ENCODE measurements around the gene GPD1L.

The GPD1L gene

DNA sequence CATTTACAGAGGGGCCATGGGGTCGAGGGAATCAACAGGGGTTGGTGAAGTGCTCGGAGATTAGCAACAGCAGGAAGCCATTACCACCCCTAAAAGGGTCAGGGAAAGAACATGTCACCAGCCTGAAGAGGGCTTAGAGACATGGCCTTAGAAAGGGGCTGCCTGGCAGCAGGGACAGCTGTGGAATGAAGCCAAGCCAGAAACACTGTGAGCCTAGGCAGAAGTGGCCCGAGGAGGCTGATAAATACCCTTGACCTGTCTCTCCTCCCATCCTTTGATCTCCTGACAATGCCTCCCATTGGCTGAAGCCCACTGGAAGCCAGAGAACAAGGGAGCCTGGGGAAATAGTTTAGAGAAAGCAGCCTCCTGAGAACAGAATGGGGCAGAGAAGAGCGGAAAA, 31.4 kb downstream of the GPD1L start:
- no peak for DNase-seq (ENCODE audit: low spot score)

DNA sequence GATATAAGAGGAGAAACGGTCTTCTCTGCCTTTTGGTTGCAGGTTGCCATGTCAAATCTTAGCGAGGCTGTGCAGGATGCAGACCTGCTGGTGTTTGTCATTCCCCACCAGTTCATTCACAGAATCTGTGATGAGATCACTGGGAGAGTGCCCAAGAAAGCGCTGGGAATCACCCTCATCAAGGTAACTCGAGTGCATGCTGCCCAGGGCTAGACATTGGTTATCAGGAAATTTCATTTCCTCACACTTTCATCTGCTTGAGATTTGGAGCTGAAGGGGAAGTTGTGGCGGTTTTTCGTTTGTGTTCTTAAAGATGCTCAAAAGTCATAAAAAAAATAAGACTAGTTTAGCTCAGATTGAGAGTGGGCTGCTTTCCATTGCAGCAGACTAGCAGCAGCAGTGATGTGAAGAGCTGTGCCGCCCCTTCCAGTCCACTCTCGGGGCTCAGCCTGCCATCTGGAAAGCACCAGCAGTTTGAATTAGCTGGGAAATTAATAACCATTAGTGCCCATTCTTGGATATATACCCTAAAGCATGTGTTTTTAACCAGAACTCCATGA, 32.2 kb downstream of the GPD1L start:
- no peak for DNase-seq (ENCODE audit: low spot score)

DNA sequence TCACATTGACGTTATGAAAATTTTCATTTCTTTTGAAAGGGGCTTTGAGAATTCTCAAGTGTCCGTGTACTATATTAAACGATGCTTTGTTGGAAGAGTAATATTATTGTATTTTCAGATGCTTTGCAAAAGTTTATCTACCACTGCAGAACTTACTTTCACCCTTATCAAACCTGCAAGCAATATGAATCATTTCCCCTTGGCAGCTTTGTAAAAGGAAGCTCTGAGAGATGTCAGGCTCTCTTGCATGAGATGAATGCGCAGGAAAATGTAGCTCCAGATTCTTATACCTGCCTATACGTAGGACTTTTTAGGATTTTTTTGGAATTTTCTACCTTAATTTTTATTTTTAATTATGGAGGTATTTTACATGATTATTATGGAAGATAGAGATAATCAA, 34.5 kb downstream of the GPD1L start:
- DNase-seq (ENCODE audit: low spot score) = no peak

DNA sequence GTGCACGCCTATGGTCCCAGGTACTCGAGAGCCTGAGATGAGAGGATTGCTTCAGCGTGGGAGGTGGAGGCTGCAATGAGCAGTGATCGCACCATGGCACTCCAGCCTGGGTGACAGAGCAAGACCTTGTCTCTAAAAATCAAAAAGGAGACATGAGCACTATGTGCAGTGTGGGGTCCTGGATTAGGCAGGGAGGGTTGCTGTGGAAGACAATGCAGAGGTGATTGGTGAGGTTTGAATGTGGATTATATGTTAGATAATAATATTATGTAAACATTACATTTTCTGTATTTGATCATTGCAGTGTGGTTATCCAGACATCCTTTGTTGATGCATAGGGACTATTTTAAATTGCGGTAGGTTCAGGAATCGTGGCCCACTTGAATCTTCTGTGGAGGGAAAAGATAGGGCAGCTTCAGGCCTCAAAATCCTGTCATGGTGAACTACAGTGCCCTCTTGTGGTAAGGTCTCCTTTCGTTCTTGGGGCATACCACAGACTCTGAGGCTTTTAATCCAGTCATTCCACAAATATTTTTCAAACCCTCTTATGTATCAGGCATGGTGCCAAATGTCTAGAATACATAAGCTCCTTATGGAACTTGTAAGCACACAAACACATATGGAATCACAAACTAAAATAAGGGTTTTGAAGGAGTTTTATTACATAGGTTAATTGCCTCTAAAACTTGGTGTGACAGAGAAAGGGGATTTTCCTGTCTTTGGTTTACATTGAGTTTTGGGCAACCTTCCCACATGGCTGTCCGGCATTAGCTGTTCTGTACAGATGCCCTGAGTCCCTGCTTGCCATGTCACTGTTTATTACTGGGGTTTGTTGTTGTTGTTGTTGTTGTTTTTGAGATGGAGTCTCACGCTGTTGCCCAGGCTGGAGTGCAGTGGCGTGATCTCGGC, 37.7 kb downstream of the GPD1L start:
- DNase-seq (ENCODE audit: low spot score) = peak; percentile 54

DNA sequence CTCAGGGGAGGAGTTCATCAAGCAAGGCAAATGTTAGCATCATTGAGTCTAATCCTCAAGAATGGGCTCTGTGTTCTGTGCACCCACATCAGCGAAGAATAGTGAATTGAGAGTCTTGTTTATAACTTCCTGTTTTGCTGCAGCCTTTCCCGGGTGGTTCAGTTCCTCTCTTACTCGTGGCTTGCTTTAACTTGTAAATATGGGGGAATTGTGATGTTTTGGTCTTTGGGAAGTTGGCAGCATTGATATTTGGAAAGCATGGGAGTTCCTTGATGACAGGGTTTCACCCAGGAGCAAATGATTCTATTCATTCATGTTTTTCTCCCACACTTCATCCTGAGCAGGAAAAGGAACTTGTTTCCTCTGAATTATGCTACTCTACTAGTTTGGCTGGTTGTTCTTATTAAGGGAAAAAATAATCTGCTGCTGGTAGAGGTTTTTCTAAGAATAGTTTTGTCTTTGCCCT, 40.4 kb downstream of the GPD1L start:
- no peak for DNase-seq (ENCODE audit: low spot score)

DNA sequence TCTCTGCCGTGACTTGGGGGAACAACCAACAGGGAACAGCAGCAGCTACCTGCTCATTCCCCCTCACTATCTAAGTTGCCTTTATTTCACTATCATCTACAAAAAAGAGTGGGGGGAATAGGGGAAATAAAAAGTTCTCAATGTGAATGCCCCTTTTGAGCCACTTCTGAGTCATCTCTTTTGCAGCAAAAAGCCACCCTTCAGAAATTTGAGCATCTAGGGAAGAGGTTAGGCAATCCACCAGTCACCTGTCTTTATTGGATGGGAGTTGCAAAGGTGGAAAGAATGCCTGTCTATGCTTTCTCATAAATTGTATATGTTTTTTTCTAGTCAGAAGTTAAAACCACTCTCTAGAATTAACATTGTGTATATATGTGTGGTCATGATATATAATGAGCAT, 41.1 kb downstream of the GPD1L start:
- no peak for DNase-seq (ENCODE audit: low spot score)

DNA sequence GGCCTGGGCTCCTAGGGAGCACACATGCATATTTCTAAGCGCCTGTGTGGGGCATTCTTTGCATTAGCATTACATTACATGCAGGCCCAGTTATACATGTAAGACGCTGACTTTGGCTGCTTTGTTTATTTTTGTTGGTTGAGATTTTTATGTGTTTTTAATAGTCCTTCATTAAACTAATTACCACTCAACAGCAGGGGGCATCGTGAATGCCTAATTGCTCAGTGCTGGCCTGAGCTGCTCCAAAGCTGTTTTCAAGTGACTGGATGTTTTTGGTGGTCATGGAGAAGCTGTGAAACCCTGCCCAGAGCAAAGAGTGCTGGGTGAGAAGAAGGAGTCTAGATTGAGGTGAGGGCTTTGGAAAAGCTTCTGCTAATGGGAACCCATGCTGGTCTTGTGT, 41.5 kb downstream of the GPD1L start:
- no peak for DNase-seq (ENCODE audit: low spot score)

DNA sequence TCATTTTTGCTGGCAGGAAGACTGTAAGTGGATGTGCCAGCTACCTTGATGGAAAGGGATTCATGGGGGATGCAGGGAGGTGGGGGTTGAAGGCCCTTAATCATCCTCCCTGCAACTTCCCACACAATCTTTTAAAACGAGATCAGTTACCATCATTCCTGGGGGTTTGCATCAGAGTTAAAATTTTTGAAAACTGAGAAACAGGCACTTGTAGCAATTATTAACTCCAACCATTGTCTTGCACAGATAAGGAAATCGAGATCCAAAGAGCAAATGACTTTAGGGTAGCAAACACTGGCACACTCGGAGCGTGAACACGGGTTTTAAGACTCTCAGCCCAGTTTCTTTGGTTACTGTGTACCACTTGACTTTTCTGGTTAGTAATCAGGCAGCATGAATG, 41.9 kb downstream of the GPD1L start:
- DNase-seq (ENCODE audit: low spot score) = no peak

DNA sequence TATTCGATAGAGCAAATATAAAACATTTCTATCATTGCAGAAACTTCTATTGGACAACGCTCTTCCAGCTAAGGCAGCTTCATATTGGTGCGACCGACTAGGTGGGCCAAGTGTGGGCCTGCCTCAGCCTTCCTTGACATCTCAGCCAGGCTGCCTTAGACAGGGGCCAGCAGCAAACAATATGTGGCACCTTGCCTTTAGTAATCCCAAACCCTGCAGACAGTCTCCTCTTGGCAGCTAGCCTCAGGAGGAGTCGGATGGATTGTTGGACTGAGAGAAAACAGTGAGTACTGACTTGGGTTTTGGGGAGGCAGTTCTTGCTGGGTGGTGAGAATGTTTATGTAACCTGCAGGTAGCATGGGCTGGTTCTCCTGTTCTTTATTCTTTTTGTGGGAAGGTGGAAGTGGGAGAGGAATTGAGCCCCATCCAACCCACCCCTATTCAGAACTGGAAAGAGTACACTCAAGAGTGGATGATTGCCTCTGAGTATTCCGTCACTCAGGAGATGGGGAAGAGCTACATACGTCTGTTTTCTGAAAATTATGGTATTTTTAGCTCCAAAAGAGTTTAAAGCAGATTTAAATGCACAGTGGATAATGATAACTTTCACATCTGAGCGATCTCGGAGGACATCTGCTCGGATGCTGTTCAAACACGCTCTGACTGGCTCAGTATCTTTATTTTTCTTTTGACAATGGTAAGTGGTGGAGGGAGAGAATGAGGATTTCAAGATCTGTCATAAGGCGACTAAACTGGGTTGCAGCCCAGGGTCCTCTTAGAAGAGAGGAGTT, 47.2 kb downstream of the GPD1L start:
- no peak for DNase-seq (ENCODE audit: low spot score)

DNA sequence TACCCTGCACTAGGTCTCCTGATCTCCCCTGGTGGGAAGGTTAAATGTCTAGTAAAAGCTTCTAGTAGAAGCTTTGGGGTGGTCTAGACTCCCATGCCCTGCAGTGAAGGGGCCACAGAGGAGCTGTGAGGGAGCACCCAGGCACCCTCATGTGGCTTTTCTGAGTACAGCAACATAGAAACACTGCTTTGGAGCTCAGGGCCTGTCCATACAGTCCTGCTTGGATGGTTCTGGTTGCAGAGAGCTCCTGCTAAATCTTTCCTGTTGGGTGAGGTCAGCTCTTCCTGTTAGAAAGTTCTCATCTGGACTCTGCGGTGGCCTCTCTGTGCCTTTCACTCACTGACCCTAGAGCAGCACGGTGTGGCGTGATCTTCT, 47.8 kb downstream of the GPD1L start:
- DNase-seq (ENCODE audit: low spot score) = peak; percentile 53

DNA sequence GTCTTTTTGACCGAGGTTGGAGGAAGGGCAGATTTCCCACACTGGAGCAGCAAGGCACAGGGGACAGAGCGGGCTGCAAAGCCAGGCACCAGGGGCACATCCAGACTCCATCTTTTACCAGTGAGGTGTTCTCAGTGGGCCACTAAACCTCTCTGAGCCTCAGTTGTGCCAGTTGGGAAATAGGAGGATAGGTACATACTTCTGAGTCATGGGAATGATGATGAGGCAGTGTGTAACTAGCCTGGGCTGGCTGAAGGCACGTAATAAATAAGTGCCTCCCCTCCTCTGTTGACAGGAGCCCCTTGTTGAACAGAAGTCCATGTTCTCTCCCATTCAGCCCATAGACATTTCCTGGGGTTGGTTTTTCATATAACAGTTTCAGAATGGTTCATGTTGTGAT, 48.7 kb downstream of the GPD1L start:
- DNase-seq (ENCODE audit: low spot score) = no peak

DNA sequence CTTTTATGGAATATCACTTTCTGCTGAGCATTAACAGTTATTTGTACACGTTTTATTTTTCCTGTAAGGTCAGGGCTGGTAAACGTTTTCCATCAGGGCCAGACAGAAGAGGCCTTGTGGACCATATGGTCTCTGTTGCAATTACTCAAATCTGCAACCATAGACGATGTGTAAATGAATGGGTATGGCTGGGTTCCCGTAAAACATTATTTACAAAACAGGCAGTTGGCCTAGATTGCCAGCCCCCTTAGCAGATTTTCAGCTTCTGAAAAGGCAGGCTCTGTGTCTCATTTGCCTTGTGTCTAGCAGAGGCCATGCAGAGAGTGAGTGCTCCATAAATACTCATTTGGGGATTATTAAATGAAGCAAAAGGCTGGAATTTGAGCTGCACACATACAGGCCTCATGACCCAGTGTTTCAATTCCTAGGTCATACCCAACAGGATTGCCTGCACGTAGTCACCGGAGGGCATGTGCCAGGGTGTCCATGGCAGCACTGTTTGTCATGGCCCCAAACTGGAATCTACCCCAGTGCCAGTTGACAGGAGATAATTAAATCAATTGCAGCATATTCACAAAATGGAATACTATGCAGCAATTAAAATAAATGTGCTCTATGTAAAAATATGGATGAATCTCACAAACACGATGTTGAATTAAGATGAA, 51.3 kb downstream of the GPD1L start:
- DNase-seq (ENCODE audit: low spot score) = no peak

DNA sequence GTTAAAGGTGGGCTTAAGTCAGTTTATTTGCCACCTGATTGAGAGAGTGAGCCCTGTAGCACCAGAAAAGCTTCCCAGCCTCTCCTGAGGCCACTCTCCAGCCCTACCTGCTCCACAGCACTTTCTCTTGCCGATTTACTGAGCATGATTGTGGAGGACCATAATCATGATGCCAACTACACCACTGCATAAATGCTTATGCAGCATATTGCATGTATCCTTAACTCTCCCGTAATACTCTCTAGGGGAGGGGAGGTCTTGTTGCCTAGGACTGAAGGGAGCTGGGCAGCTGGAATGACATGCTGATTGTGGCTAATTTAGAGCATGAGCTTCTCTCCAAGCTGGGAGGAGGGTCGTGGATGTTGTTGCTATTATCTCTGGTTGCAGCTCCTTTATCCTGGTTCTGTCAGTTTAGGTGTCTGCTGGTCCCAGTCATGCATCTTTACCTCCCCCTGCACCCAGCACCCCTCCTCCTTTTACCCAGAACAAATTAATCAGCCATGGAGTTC, 54.3 kb downstream of the GPD1L start:
- no peak for DNase-seq (ENCODE audit: low spot score)

DNA sequence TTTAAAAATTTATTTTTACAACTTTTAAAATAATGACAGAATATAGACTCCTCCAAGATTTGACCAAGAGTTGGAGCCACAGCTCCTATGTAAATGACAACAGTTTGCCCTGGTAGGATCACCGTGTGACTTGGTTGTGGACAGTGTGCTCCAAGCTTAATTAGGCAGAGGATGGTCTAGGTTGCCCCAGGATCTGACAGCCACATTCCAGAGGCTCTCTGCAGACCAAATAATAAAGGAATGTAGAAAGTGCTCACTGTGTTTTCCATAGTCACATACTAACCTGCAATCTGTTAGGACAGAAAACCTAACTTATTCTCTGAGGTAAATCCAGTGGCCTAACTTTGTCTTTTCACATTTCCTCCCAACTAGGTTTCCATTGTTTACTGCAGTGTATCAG, 59.0 kb downstream of the GPD1L start:
- DNase-seq (ENCODE audit: low spot score) = no peak

DNA sequence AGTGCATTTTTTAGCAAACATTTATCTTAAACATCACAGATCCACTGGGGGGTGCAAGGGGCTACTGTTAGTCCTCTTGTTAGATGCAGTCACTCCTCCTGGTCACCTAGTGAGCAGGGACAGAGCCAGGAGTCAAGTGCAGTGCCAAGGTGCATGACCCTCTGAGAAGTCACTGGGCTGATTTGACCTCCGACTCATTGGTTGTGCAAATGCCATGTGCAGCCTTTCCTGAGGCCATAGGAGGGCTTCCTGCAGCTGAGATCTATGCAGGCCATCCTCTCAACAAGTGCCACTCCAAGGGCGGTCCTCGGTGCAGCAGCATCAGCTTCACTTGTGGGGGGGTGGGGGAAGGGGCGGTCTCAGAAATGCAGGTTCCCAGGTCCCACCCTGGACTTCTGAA, 60.2 kb downstream of the GPD1L start:
- peak; percentile 47 for DNase-seq (ENCODE audit: low spot score)

DNA sequence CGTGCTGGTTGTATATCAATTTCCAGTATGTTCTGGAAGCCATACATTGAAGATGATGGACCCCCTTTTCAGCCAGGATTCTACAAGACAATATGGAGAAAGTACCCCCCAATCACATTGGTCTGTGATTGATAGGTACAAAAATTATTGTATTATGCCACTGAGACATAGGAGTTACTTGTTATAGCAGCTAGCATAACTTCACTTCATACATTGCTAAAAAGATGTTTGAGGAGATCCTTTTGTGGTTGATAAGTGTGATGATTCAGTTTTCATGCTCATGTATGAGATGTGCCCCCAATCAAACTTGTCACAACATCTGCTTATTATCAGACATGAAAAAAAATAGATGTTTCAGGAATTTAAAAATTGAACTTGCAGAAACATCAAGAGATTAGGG, 66.0 kb downstream of the GPD1L start:
- no peak for DNase-seq (ENCODE audit: low spot score)

DNA sequence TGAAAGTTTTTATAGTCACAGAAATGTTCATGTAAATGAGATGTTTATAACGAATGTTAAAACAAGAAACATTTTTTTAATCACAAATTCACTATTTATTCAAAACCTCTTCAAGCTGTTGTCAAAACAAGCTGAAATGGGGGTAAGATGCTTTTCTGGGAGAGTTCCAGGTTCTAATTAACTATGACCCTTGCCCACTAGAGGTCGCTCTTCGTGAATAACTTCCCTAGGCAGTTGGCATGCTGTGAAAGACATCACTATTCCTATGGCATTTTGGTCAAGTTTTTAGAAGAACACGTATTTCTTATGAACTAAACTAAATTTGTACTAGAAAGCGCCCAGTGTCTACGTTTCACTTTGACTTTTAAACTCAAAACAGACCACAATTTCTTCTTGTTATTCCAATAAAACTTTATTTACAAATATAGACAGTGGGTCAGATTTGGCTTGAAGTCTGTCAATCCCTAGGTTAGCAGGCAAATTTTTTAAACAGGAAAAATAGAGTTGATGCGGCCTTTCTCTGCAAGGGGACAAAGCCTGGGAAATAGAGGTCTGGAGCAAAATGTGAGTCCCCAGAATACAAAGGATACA, 69.3 kb downstream of the GPD1L start:
- DNase-seq (ENCODE audit: low spot score) = peak; percentile 80

DNA sequence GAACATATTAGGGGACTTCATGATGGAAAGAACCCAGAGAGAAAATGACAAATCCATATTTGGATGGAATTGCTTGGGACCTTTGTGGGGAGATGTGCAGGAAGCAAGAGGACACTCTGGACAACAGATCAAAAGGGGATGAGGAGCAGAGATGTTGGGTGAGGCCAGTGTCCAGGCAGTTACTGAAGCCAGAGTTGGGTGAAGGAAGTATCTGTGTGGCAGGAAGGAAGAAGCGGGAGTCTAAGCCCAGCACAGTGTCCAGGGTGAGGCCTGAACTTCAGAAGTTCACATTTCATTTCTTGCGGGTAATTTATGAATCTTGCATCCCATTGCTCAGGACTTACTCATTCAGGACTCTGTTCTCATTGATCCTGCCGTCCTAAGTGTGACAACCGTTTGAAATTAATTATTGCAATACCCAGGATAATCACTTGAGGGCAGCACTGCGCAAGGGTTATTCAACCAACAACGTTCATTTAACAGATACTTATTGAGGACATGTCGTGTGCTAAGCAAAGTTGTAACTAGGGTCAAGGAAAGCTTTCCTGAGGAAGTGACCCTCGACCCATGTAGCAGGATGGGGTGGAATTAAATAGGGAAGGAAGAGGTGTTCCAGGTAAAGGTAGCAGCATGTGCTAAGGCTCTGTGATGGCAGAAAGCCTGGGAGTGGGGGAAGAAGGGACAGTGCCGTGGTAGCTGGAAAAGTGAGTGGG, 70.7 kb downstream of the GPD1L start:
- peak; percentile 62 for DNase-seq (ENCODE audit: low spot score)

DNA sequence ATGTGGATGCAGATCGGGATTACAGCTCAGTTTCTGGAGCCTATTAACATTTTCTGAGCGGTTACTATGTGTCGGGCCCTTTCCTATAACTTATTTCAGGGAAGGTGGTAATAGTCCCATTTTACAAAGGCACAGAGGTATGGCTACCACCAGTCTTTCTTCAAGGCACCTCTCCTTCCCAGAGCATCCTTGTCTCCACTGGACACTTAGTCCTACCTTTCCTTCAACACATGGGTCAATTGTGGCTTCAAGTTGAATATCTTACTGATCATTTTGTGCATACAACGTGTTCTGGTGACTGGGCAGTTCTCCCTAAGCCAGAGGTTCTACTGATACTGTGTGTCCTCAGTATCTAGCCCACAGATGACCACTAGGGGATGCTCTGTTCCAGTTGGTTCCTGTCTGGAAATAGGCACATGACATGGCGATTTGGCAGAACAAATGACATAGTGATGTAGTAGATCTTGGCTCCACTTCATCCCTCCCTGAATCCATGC, 71.3 kb downstream of the GPD1L start:
- peak; percentile 77 for DNase-seq (ENCODE audit: low spot score)

DNA sequence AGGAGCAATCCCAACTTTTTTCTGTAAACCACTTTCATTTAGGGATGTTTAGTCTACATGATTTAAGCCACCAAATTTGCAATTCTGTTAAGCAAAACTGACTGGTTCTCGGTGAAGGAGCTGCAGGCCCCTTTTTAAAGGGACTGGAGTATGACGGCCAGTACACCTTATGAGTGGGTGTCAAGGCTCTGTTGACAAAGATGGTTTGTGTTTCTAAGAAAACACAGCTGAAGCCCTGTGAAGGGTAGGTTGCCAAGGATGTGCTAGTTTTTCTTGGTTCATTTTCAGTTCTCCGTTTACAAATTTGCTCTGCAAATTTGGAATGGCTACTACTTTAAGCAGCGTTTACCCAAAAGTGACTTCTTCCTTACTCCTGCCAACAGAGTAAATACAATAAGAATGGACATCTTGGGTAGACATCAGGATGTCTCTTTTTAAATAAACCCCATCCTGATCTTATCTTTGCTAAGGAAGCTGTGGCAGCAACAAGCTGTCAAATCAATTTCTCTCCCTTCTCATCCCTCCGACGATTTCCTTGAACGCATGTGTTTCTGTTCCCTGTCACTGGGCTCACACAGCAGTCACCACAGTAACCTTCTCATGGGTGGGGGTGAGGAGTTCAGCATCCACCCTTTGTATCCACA, 73.8 kb downstream of the GPD1L start:
- DNase-seq (ENCODE audit: low spot score) = no peak
